ENCODE data around the gene TNFAIP3. TPM values are rescaled to one million over a fixed set of nuclear protein-coding genes. Genes with fewer than 3 reads are reported as not detected.

The TNFAIP3 gene
- total and polyA plus RNA-seq, 2 of the 4 experiments (the other 2 are of a cell fraction) = 5.0 to 14.2 TPM

DNA sequence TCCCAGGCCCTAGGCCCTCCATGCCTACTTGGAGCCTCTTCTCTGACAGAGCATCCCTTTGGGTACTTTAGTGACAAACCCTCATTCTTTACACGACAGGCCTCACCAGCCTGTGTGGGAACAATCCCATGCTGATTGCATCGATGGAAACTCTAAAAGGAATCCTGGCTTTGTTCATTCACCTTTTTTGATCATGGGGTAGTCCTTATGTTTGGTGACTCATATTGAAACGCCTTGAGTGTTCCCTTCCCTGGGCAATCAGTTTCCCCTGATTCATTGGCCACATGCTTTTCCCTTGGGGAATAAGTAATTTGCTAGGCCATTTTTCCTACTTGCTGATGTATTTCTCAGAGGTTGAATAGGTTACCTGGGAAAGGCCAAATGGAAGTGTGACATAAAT, 14.7 kb upstream of the TNFAIP3 start:
- Histone ChIP-seq H3K14ac (replicated peaks; ENCODE audit: low read depth, low read length) (0 out of 2 replicates have a peak overlapping the region, but pooled peaks have one; percentile 19), H2AFZ (replicated peaks; ENCODE audit: low read length, poor library complexity) (no peak overlapping the region), H2BK20ac (ENCODE audit: low read depth, low read length) (peak overlapping the region; percentile 57; the same call in 1 of the 2 replicates), H3K79me1 (ENCODE audit: low read depth in 1 of 2, low read length in 2 of 2) (no peaks in the 10 kb centered on the region; a peak in 1 of 4 replicates), H4K5ac (ENCODE audit: low read depth, low read length) (peak overlapping the region; percentile 83), H3K4me3 (ENCODE audit: insufficient read depth, low read depth, low read length) (no peak overlapping the region), H2BK120ac (ENCODE audit: low read depth, low read length) (peak overlapping the region; percentile 30; the same call in 1 of the 2 replicates), H3K9me3 (ENCODE audit: control insufficient read depth, insufficient read depth, low read length) (no peaks in the 10 kb centered on the region), H3K4me2 (ENCODE audit: low read depth, low read length) (no peak overlapping the region), H2AK9ac (replicated peaks; ENCODE audit: low read depth, low read length, poor library complexity) (no peak overlapping the region), H2BK5ac (ENCODE audit: low read depth, low read length, poor library complexity, severe bottlenecking) (no peak overlapping the region), H4K8ac (ENCODE audit: low read depth in 2 of 2, low read length in 2 of 2) (peak overlapping the region in 1 of 2 experiments; percentile 36; a peak in 1 of 4 replicates), H3K27me3 (ENCODE audit: control insufficient read depth, insufficient read depth, low read length) (no peaks in the 10 kb centered on the region), H4K91ac (ENCODE audit: insufficient read depth, low read depth, low read length) (peak overlapping the region; percentile 26; the same call in 1 of the 2 replicates), H3K36me3 (ENCODE audit: control insufficient read depth, insufficient read depth, low read length) (no peaks in the 10 kb centered on the region), H3K27ac (ENCODE audit: insufficient read depth, low read length) (no peak overlapping the region), H3K56ac (ENCODE audit: extremely low read depth, insufficient read depth, low read length) (no peak overlapping the region), H3K9me1 (ENCODE audit: insufficient read depth, low read length) (peaks cover 3% of the 10 kb centered on the region), H3K23ac (ENCODE audit: low read depth, low read length) (no peak overlapping the region), H3K18ac (ENCODE audit: low read depth, low read length) (peak overlapping the region; percentile 34), H4K20me1 (ENCODE audit: insufficient read depth, low read length) (no peaks in the 10 kb centered on the region), H2BK15ac (ENCODE audit: low read depth, low read length) (peak overlapping the region; percentile 67; the same call in 1 of the 3 replicates), H3K4me1 (ENCODE audit: control insufficient read depth, insufficient read depth, low read length) (peaks cover 24% of the 10 kb centered on the region), H3K4ac (ENCODE audit: low read depth, low read length) (peak overlapping the region; percentile 66), H3K9ac (ENCODE audit: low read depth, low read length) (no peak overlapping the region), H2AK5ac (ENCODE audit: low read depth, low read length) (peak overlapping the region; percentile 28)
- DNase-seq = peak; percentile 38
- ChIA-PET POLR2A (ENCODE audit: unreplicated experiment) (no interaction called here), CTCF (no interaction called here)
- ATAC-seq (ENCODE audit: low read depth) = no peak
- in situ Hi-C loops (cut with MboI; ENCODE audit: low sequenced_read_pairs) (no loop called here), dilution Hi-C loops (cut with HindIII; ENCODE audit: low sequenced_read_pairs, unreplicated experiment) (no loop called here), intact Hi-C loops (cut with micrococcal nuclease) (no loop called here)
- TF ChIP-seq BHLHE40 (IDR thresholded peaks at IDR 0.05; ENCODE audit: low read depth, low read length) = no peak
- no peak for TF ChIP-seq FOS (IDR thresholded peaks at IDR 0.05; ENCODE audit: low read depth, low read length)
- WGBS, 2 experiments (ENCODE audit: extremely low coverage in 2 of 2, insufficient read length in 1 of 2) = no CpG with 5 or more reads among the region's 3 CpGs
- no TSS peak for BruUV-seq (replicated peaks)
